Tibial artery (tissue), 4 donors: ENCODE data around the gene MTMR4.

ENCODE experiments used
- DNase-seq, 2 donors: peaks; one replicate each; pipeline ENCODE4 v3.0.0-alpha.2; 2019
- H3K27ac ChIP-seq, 2 donors: fragments of 200-600 bp; sonication (generic) in 1 of 2; 1 replicate in 1 of 2; 2 replicates in 1 of 2; pipeline ENCODE4 v1.5.1; 2018 to 2019; ENCODE audit warnings: mild to moderate bottlenecking in 1 of 2
- H3K27me3 ChIP-seq, 2 donors: fragments of 200-600 bp; sonication (generic) in 1 of 2; one replicate each; pipeline versions ENCODE4 v1.5.1 to v1.6.0; 2016 to 2019
- H3K36me3 ChIP-seq, 3 donors: fragments of 200-600 bp; sonication (generic) in 2 of 3; one replicate each; pipeline ENCODE4 v1.5.1; 2016 to 2019; ENCODE audit warnings: mild to moderate bottlenecking in 2 of 3
- H3K4me1 ChIP-seq, 4 donors: fragments of 200-600 bp; sonication (generic) in 2 of 4; 1 replicate in 3 of 4; 2 replicates in 1 of 4; pipeline ENCODE4 v1.5.1; 2016 to 2019
- H3K4me3 ChIP-seq, 2 donors: fragments of 200-600 bp; sonication (generic) in 1 of 2; 1 replicate in 1 of 2; 2 replicates in 1 of 2; pipeline ENCODE4 v1.5.1; 2018 to 2019; ENCODE audit warnings: mild to moderate bottlenecking in 2 of 2
- H3K9me3 ChIP-seq, 3 donors: fragments of 200-600 bp; sonication (generic) in 1 of 3; one replicate each; pipeline ENCODE4 v1.5.1; 2016 to 2019
- intact Hi-C: fragments of 100-400 bp; cut with DNase I; formaldehyde crosslinking; loops from one replicate; pipeline ENCODE4 v1.15.0; 2023; ENCODE audit warnings: low total_unique reads
- TF ChIP-seq, protein P1 (sequence below), 2 experiments: fragments of 200-600 bp in 1 of 2; fragments of 450-650 bp in 1 of 2; IDR thresholded peaks; one replicate each; pipeline ENCODE4 v1.5.1; 2017 to 2019; ENCODE audit warnings: antibody characterized with exemption in 2 of 2, mild to moderate bottlenecking in 1 of 2, moderate library complexity in 1 of 2

MTMR4 gene

GRCh38 chr17:58510075-58510474 is 4.4 kb downstream of the MTMR4 start:
- peaks cover 0 to 27% (median 16%) of the 10 kb centered on the region in 4 donors for H3K4me1 ChIP-seq
- TF ChIP-seq, protein P1, sequence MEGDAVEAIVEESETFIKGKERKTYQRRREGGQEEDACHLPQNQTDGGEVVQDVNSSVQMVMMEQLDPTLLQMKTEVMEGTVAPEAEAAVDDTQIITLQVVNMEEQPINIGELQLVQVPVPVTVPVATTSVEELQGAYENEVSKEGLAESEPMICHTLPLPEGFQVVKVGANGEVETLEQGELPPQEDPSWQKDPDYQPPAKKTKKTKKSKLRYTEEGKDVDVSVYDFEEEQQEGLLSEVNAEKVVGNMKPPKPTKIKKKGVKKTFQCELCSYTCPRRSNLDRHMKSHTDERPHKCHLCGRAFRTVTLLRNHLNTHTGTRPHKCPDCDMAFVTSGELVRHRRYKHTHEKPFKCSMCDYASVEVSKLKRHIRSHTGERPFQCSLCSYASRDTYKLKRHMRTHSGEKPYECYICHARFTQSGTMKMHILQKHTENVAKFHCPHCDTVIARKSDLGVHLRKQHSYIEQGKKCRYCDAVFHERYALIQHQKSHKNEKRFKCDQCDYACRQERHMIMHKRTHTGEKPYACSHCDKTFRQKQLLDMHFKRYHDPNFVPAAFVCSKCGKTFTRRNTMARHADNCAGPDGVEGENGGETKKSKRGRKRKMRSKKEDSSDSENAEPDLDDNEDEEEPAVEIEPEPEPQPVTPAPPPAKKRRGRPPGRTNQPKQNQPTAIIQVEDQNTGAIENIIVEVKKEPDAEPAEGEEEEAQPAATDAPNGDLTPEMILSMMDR (IDR thresholded peaks at IDR 0.05), result no peak
- peaks cover 70 to 78% (median 73%) of the 10 kb centered on the region in 3 donors for H3K36me3 ChIP-seq
- H3K4me3 ChIP-seq, result no peak overlapping the region
- H3K9me3 ChIP-seq, result no peaks in the 10 kb centered on the region
- intact Hi-C loops, result loop anchor here (10.0 kb wide), 3 partner anchors 155 to 495 kb away; partner anchors contain the start of genes DYNLL2 and SUPT4H1
- no peak for DNase-seq
- no peak overlapping the region for H3K27ac ChIP-seq
- no peaks in the 10 kb centered on the region for H3K27me3 ChIP-seq

- H3K4me1 ChIP-seq, result peaks cover 0 to 13% (median 8%) of the 10 kb centered on the region in 4 donors
- H3K9me3 ChIP-seq, result no peaks in the 10 kb centered on the region
- H3K27me3 ChIP-seq, result no peaks in the 10 kb centered on the region
- H3K27ac ChIP-seq, result no peak overlapping the region
- TF ChIP-seq, protein P1 (IDR thresholded peaks at IDR 0.05), result no peak
- no peak for DNase-seq
- H3K36me3 ChIP-seq, result peaks cover 84 to 94% (median 89%) of the 10 kb centered on the region in 3 donors
- intact Hi-C loops, result no loop called here
- H3K4me3 ChIP-seq, result no peak overlapping the region
Observed at GRCh38 chr17:58508341-58509067, 5.9 kb downstream of the MTMR4 start.

DNA sequence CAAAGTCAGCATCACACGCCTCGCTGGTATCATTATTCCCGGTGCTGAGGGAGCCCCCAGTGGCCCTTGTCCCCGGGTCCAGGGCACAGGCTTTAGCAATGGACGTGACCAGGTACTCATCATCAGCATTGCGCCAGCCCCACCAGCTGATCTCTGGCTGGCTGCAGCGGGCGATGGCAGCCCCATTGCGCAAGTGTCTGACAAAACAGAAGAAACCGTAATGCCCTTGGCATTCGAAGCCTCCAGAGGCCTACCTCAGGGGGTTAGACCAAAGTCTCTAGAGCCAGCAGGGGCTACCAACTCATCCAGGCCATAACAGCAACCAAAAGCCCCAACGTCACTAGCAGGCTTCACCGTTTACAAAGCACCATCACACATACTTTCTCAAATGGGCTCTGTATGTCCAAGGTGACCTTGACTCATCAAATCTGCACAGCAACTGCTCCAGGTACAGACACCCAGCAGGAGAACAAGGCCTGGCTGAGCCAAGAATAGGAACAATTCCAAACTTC is 7.3 kb downstream of the MTMR4 start:
- TF ChIP-seq, protein P1 (IDR thresholded peaks at IDR 0.05), result no peak
- no peak overlapping the region for H3K27ac ChIP-seq

GRCh38 chr17:58506354-58507080 is 7.9 kb downstream of the MTMR4 start:
- Histone ChIP-seq H3K9me3 (no peaks in the 10 kb centered on the region), H3K4me1 (no peaks in the 10 kb centered on the region), H3K4me3 (no peak overlapping the region), H3K36me3 (peaks cover 93 to 100% (median 96%) of the 10 kb centered on the region in 3 donors), H3K27ac (no peak overlapping the region), H3K27me3 (no peaks in the 10 kb centered on the region)
- no peak for DNase-seq
- intact Hi-C loops, result no loop called here
- TF ChIP-seq, protein P1 (IDR thresholded peaks at IDR 0.05), result no peak

More for the DNA sequence above, 7.3 kb downstream of the MTMR4 start:
- H3K4me1 ChIP-seq, result no peaks in the 10 kb centered on the region
- H3K4me3 ChIP-seq, result no peak overlapping the region
- DNase-seq, result no peak
- H3K9me3 ChIP-seq, result no peaks in the 10 kb centered on the region
- intact Hi-C loops, result no loop called here
- H3K27me3 ChIP-seq, result no peaks in the 10 kb centered on the region
- peaks cover 93 to 100% (median 95%) of the 10 kb centered on the region in 3 donors for H3K36me3 ChIP-seq

DNA sequence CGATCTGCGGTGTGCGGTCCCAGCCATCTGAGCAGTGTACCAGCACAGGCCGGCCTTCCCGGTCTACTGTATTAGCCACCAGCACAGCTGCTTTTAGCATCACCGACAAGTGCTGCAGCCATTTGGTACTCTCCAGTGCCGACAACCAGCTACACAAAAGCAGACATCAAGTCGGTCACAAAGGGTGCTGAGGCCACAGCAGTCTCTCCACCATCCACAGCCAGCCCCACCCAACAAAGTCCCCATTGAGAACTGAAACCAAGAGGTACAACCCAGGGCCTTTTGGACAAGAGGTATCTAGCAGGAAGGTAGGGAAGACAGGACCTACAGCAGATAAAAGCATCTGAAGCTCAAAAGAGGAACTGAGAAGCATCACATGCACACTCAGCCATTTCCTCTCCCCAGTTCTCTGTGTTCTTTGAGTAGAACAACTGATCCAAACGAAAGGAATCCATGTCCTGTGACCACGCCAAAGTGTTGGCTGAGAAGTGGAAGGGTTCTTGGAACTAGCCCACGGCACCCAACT is 9.5 kb downstream of the MTMR4 start:
- Histone ChIP-seq H3K4me3 (no peak overlapping the region), H3K9me3 (no peaks in the 10 kb centered on the region), H3K27me3 (no peaks in the 10 kb centered on the region), H3K4me1 (no peaks in the 10 kb centered on the region), H3K27ac (no peak overlapping the region), H3K36me3 (peaks cover 92 to 99% (median 93%) of the 10 kb centered on the region in 3 donors)
- intact Hi-C loops, result no loop called here
- TF ChIP-seq, protein P1 (IDR thresholded peaks at IDR 0.05), result no peak
- peak in 1 of 2 donors; percentile 44 for DNase-seq
